ENCODE measurements around the gene USP50. TPM values are rescaled to one million over a fixed set of nuclear protein-coding genes. Genes with fewer than 3 reads are reported as not detected.
"Not testable (repeated sequence)": the region's sequence is repeated elsewhere in the genome, so short reads cannot be mapped to it uniquely, and the experiment has no call there.

The USP50 gene
- under 1 TPM in 1 of 5 donors, not detected in 4; 0.83 TPM for total RNA-seq
- total RNA-seq (2013) = 0.31 TPM
- total RNA-seq = 0 to 0.83 (median 0.29) reads per million in 29 experiments

- no peak for ATAC-seq (replicated peaks in 1 of 4)
- H3K27ac Mint-ChIP-seq = no peak within 1 kb of the TSS
- no peaks in the 10 kb centered on the region for H3K9me3 Mint-ChIP-seq
- no peak for DNase-seq
- Histone ChIP-seq H3K9me3 (no peaks in the 10 kb centered on the region), H3K36me3 (ENCODE audit: control insufficient read depth in 2 of 2, extremely low read depth in 1 of 2, insufficient read depth in 1 of 2, low read length in 1 of 2) (no peaks in the 10 kb centered on the region), H3K4me1 (ENCODE audit: control insufficient read depth in 1 of 2, extremely low read depth in 1 of 2, insufficient read depth in 2 of 2, low read length in 2 of 2) (no peaks in the 10 kb centered on the region), H3K27ac (ENCODE audit: low read length) (no peak within 1 kb of the TSS), H3K27me3 (replicated peaks in 1 of 2; ENCODE audit: control insufficient read depth in 2 of 2, extremely low read depth in 1 of 2, insufficient read depth in 2 of 2, low read length in 1 of 2) (peaks cover 0 to 6% of the 10 kb centered on the region in 2 experiments), H3K4me3 (ENCODE audit: control insufficient read depth in 1 of 2, extremely low read depth in 1 of 2, low read length in 1 of 2) (no peak within 1 kb of the TSS)
- no peaks in the 10 kb centered on the region for H3K4me1 Mint-ChIP-seq
- no peaks in the 10 kb centered on the region for H3K36me3 Mint-ChIP-seq
- ChIA-PET CTCF (no interaction called here), POLR2A (no interaction called here)
- peaks cover 11 to 14% of the 10 kb centered on the region in 2 donors for H3K27me3 Mint-ChIP-seq
- no peak within 1 kb of the TSS for H3K4me3 Mint-ChIP-seq
- 100% methylated on average over 3 of the region's 5 CpGs for WGBS (ENCODE audit: insufficient coverage)
Measured at GRCh38 chr15:50546566-50546965, at the start of gene USP50. Gene USP50, minus strand, starts transcription at chr15:50546666. Its CDS starts 141 bp downstream, at chr15:50546525.

DNA sequence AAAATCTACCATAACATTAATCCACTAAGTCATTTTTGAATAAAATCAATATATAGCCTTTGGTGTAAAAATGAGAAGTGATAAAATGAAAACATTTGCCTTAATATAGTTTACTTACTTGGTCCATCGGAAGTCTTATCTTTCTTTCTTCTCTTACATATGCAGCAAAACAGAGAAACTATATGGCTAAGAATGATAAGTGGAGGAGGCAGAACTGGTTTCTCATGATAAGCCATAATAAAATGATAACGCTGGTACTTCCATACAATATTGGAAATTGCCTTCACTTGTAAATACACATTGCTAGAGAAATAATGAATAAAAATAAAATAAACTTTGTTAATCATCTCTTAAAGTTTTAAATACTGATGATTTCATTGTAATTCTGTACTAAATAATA lies 47.8 kb upstream of the USP50 start:
- H3K4me1 Mint-ChIP-seq = no peaks in the 10 kb centered on the region

DNA sequence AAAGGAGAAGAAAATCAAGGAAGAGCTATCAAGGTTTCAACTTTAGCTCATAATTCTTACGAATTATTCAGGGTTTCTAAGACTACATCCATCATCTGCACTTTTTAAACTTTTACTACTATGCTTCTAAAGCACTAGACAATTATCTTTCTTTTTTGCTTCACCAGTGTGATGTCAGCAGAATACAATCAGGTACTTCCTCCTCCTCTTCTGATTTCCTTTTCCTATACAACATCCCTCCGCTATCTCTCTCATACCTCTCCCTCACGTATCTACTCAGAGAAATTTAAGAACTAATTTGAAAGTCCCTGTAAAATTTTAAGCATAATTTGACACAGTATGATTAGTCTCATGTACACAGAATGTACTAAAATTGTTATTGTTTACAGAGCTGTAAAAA lies 47.3 kb upstream of the USP50 start:
- no peak overlapping the region for H3K4me3 ChIP-seq (ENCODE audit: control insufficient read depth in 1 of 2, extremely low read depth in 1 of 2, low read length in 1 of 2)
- no peak overlapping the region for H3K27ac ChIP-seq (ENCODE audit: low read length)
- DNase-seq (no peak), ATAC-seq (replicated peaks in 1 of 4) (no peak)
- CTCF ChIA-PET = no interaction called here
- H3K27me3 ChIP-seq (replicated peaks in 1 of 2; ENCODE audit: control insufficient read depth in 2 of 2, extremely low read depth in 1 of 2, insufficient read depth in 2 of 2, low read length in 1 of 2) = no peaks in the 10 kb centered on the region
- H3K36me3 ChIP-seq (ENCODE audit: control insufficient read depth in 2 of 2, extremely low read depth in 1 of 2, insufficient read depth in 1 of 2, low read length in 1 of 2) = peaks cover 4 to 73% of the 10 kb centered on the region in 2 donors
- no peaks in the 10 kb centered on the region for H3K4me1 ChIP-seq (ENCODE audit: control insufficient read depth in 1 of 2, extremely low read depth in 1 of 2, insufficient read depth in 2 of 2, low read length in 2 of 2)
- Mint-ChIP-seq H3K4me1 (no peaks in the 10 kb centered on the region), H3K9me3 (no peaks in the 10 kb centered on the region), H3K36me3 (peaks cover 41% of the 10 kb centered on the region), H3K27ac (no peak overlapping the region), H3K27me3 (no peaks in the 10 kb centered on the region), H3K4me3 (no peak overlapping the region)
- POLR2A ChIA-PET = no interaction called here
- WGBS (ENCODE audit: insufficient coverage) = no CpG with 5 or more reads among the region's 3 CpGs
- H3K9me3 ChIP-seq = no peaks in the 10 kb centered on the region

More for the DNA sequence above, 47.8 kb upstream of the USP50 start:
- no peak overlapping the region for H3K4me3 ChIP-seq (ENCODE audit: control insufficient read depth in 1 of 2, extremely low read depth in 1 of 2, low read length in 1 of 2)
- POLR2A ChIA-PET = no interaction called here
- no peak overlapping the region for H3K27ac ChIP-seq (ENCODE audit: low read length)
- Mint-ChIP-seq H3K9me3 (no peaks in the 10 kb centered on the region), H3K27ac (no peak overlapping the region), H3K27me3 (no peaks in the 10 kb centered on the region), H3K36me3 (peaks cover 39% of the 10 kb centered on the region), H3K4me3 (no peak overlapping the region)
- ATAC-seq (replicated peaks in 1 of 4) (no peak), DNase-seq (no peak)
- H3K36me3 ChIP-seq (ENCODE audit: control insufficient read depth in 2 of 2, extremely low read depth in 1 of 2, insufficient read depth in 1 of 2, low read length in 1 of 2) = peaks cover 0 to 69% of the 10 kb centered on the region in 2 donors
- no peaks in the 10 kb centered on the region for H3K27me3 ChIP-seq (replicated peaks in 1 of 2; ENCODE audit: control insufficient read depth in 2 of 2, extremely low read depth in 1 of 2, insufficient read depth in 2 of 2, low read length in 1 of 2)
- H3K4me1 ChIP-seq (ENCODE audit: control insufficient read depth in 1 of 2, extremely low read depth in 1 of 2, insufficient read depth in 2 of 2, low read length in 2 of 2) = no peaks in the 10 kb centered on the region
- no peaks in the 10 kb centered on the region for H3K9me3 ChIP-seq
- CTCF ChIA-PET = no interaction called here
- no CpG with 5 or more reads among the region's 2 CpGs for WGBS (ENCODE audit: insufficient coverage)

DNA sequence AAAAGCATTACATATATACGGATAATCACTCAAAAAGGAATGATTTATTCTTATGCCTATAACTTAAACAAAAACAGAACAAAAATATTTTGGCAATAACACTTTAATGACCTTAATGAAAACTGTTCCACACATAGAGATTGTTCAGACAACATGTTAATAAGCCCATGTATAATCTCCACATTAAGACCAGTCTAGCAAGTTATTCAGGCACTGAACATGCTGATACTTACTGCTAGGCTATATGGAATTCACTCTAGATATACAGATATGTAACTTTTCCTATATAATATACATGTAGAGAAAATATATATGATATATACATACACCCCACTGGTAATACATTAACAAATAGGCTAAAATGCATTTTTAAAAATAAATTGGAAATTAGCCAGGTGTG lies 43.8 kb upstream of the USP50 start:
- no peak overlapping the region for H3K27ac Mint-ChIP-seq
- H3K4me3 Mint-ChIP-seq = no peak overlapping the region
- H3K4me1 ChIP-seq (ENCODE audit: control insufficient read depth in 1 of 2, extremely low read depth in 1 of 2, insufficient read depth in 2 of 2, low read length in 2 of 2) = no peaks in the 10 kb centered on the region
- peaks cover 46% of the 10 kb centered on the region for H3K36me3 Mint-ChIP-seq
- no CpG with 5 or more reads among the region's 1 CpG for WGBS (ENCODE audit: insufficient coverage)
- no peaks in the 10 kb centered on the region for H3K4me1 Mint-ChIP-seq
- H3K9me3 Mint-ChIP-seq = no peaks in the 10 kb centered on the region
- POLR2A ChIA-PET = interaction anchor here in 1 of 2 donors (0.6 kb wide), 1 partner anchor 881 kb away, joined by 3 read pairs; no protein-coding TSS in a partner anchor
- H3K27me3 ChIP-seq (replicated peaks in 1 of 2; ENCODE audit: control insufficient read depth in 2 of 2, extremely low read depth in 1 of 2, insufficient read depth in 2 of 2, low read length in 1 of 2) = no peaks in the 10 kb centered on the region
- ATAC-seq (replicated peaks in 1 of 4) (no peak), DNase-seq (no peak)
- peaks cover 4 to 75% of the 10 kb centered on the region in 2 donors for H3K36me3 ChIP-seq (ENCODE audit: control insufficient read depth in 2 of 2, extremely low read depth in 1 of 2, insufficient read depth in 1 of 2, low read length in 1 of 2)
- no peak overlapping the region for H3K27ac ChIP-seq (ENCODE audit: low read length)
- CTCF ChIA-PET = interaction anchor here in 1 of 2 donors (0.6 kb wide), 1 partner anchor 9 kb away, joined by 3 read pairs; no protein-coding TSS in a partner anchor
- H3K9me3 ChIP-seq = no peaks in the 10 kb centered on the region
- no peak overlapping the region for H3K4me3 ChIP-seq (ENCODE audit: control insufficient read depth in 1 of 2, extremely low read depth in 1 of 2, low read length in 1 of 2)
- H3K27me3 Mint-ChIP-seq = no peaks in the 10 kb centered on the region

GRCh38 chr15:50577492-50577891 lies 31.0 kb upstream of the USP50 start:
- no CpG with 5 or more reads among the region's 2 CpGs for WGBS (ENCODE audit: insufficient coverage)
- Mint-ChIP-seq H3K4me3 (no peak overlapping the region), H3K9me3 (no peaks in the 10 kb centered on the region), H3K27ac (no peak overlapping the region), H3K4me1 (no peaks in the 10 kb centered on the region), H3K36me3 (peaks cover 41% of the 10 kb centered on the region), H3K27me3 (no peaks in the 10 kb centered on the region)
- Histone ChIP-seq H3K4me3 (ENCODE audit: control insufficient read depth in 1 of 2, extremely low read depth in 1 of 2, low read length in 1 of 2) (no peak overlapping the region), H3K36me3 (ENCODE audit: control insufficient read depth in 2 of 2, extremely low read depth in 1 of 2, insufficient read depth in 1 of 2, low read length in 1 of 2) (peaks cover 5 to 69% of the 10 kb centered on the region in 2 donors), H3K4me1 (ENCODE audit: control insufficient read depth in 1 of 2, extremely low read depth in 1 of 2, insufficient read depth in 2 of 2, low read length in 2 of 2) (no peaks in the 10 kb centered on the region), H3K27me3 (replicated peaks in 1 of 2; ENCODE audit: control insufficient read depth in 2 of 2, extremely low read depth in 1 of 2, insufficient read depth in 2 of 2, low read length in 1 of 2) (no peaks in the 10 kb centered on the region), H3K9me3 (no peaks in the 10 kb centered on the region), H3K27ac (ENCODE audit: low read length) (no peak overlapping the region)
- ChIA-PET POLR2A (no interaction called here), CTCF (interaction anchor here in 1 of 2 donors (0.5 kb wide), 1 partner anchor 58 kb away, joined by 6 read pairs; no protein-coding TSS in a partner anchor)
- DNase-seq (no peak), ATAC-seq (replicated peaks in 1 of 4) (no peak)

GRCh38 chr15:50576166-50576565 lies 29.7 kb upstream of the USP50 start:
- no CpG with 5 or more reads among the region's 1 CpG for WGBS (ENCODE audit: insufficient coverage)
- Mint-ChIP-seq H3K36me3 (peaks cover 42% of the 10 kb centered on the region), H3K27ac (no peak overlapping the region), H3K4me1 (no peaks in the 10 kb centered on the region), H3K4me3 (no peak overlapping the region), H3K9me3 (no peaks in the 10 kb centered on the region), H3K27me3 (no peaks in the 10 kb centered on the region)
- Histone ChIP-seq H3K27ac (ENCODE audit: low read length) (no peak overlapping the region), H3K36me3 (ENCODE audit: control insufficient read depth in 2 of 2, extremely low read depth in 1 of 2, insufficient read depth in 1 of 2, low read length in 1 of 2) (peaks cover 0 to 66% of the 10 kb centered on the region in 2 donors), H3K4me1 (ENCODE audit: control insufficient read depth in 1 of 2, extremely low read depth in 1 of 2, insufficient read depth in 2 of 2, low read length in 2 of 2) (no peaks in the 10 kb centered on the region), H3K9me3 (no peaks in the 10 kb centered on the region), H3K27me3 (replicated peaks in 1 of 2; ENCODE audit: control insufficient read depth in 2 of 2, extremely low read depth in 1 of 2, insufficient read depth in 2 of 2, low read length in 1 of 2) (no peaks in the 10 kb centered on the region), H3K4me3 (ENCODE audit: control insufficient read depth in 1 of 2, extremely low read depth in 1 of 2, low read length in 1 of 2) (no peak overlapping the region)
- DNase-seq (no peak), ATAC-seq (replicated peaks in 1 of 4) (no peak)
- ChIA-PET CTCF (no interaction called here), POLR2A (no interaction called here)

GRCh38 chr15:50573842-50574241 lies 27.4 kb upstream of the USP50 start:
- POLR2A ChIA-PET; H3K27me3 Mint-ChIP-seq; H3K9me3 ChIP-seq; H3K4me3 ChIP-seq (ENCODE audit: control insufficient read depth in 1 of 2, extremely low read depth in 1 of 2, low read length in 1 of 2); ATAC-seq (replicated peaks in 1 of 4); H3K27me3 ChIP-seq (replicated peaks in 1 of 2; ENCODE audit: control insufficient read depth in 2 of 2, extremely low read depth in 1 of 2, insufficient read depth in 2 of 2, low read length in 1 of 2); H3K27ac ChIP-seq (ENCODE audit: low read length); H3K4me1 ChIP-seq (ENCODE audit: control insufficient read depth in 1 of 2, extremely low read depth in 1 of 2, insufficient read depth in 2 of 2, low read length in 2 of 2); DNase-seq; H3K4me3 Mint-ChIP-seq; H3K9me3 Mint-ChIP-seq; H3K27ac Mint-ChIP-seq; H3K4me1 Mint-ChIP-seq: not testable (repeated sequence)
- WGBS (ENCODE audit: insufficient coverage) = no CpG with 5 or more reads among the region's 5 CpGs
- peaks cover 0 to 73% of the 10 kb centered on the region in 2 donors for H3K36me3 ChIP-seq (ENCODE audit: control insufficient read depth in 2 of 2, extremely low read depth in 1 of 2, insufficient read depth in 1 of 2, low read length in 1 of 2)
- CTCF ChIA-PET = interaction anchor here in 1 of 2 donors (0.7 kb wide), 1 partner anchor 16 kb away, joined by 3 read pairs; no protein-coding TSS in a partner anchor
- H3K36me3 Mint-ChIP-seq = peaks cover 49% of the 10 kb centered on the region
